Astrocyte of the cerebellum (primary cell): Measurements from ENCODE around the gene LIN7B.
"Not testable (repeated sequence)": the region's sequence is repeated elsewhere in the genome, so short reads cannot be mapped to it uniquely, and the experiment has no call there.

Experiments used
- DNase-seq: peaks from one replicate; pipeline ENCODE4 v3.0.0-alpha.2; 2011; ENCODE audit warnings: low read depth
- H3K4me3 ChIP-seq: 2 replicates; pipeline ENCODE4 v1.5.1; 2011; ENCODE audit warnings: mild to moderate bottlenecking, low read depth, low read length, moderate library complexity
- CTCF ChIP-seq: IDR thresholded peaks from 2 replicates; pipeline ENCODE4 v1.5.1; 2012; ENCODE audit warnings: low read length, low read depth, moderate library complexity, mild to moderate bottlenecking; ENCODE audit errors: missing control alignments
- in situ Hi-C: cut with HindIII; loops from 2 replicates; pipeline ENCODE4 v1.10.0; 2017; ENCODE audit warnings: low sequenced_read_pairs

Gene LIN7B

GRCh38 chr19:49071860-49072547 lies 42.2 kb upstream of the LIN7B start:
- H3K4me3 ChIP-seq = no peak overlapping the region
- no peak for DNase-seq
- in situ Hi-C loops = no loop called here
- TF ChIP-seq CTCF = no peak

GRCh38 chr19:49073514-49074378 lies 40.4 kb upstream of the LIN7B start:
- no peak overlapping the region for H3K4me3 ChIP-seq
- peak; percentile 18 for TF ChIP-seq CTCF
- in situ Hi-C loops = no loop called here
- no peak for DNase-seq

- DNase-seq, in situ Hi-C loops, H3K4me3 ChIP-seq: not testable (repeated sequence)
- TF ChIP-seq CTCF = peak; percentile 66
Measured at GRCh38 chr19:49074869-49075268, 39.3 kb upstream of the LIN7B start.

GRCh38 chr19:49080392-49080791 lies 33.8 kb upstream of the LIN7B start:
- H3K4me3 ChIP-seq = no peak overlapping the region
- in situ Hi-C loops = no loop called here
- no peak for TF ChIP-seq CTCF
- DNase-seq = no peak

- in situ Hi-C loops = no loop called here
- no peak for TF ChIP-seq CTCF
- H3K4me3 ChIP-seq = no peak overlapping the region
- DNase-seq = no peak
Measured at GRCh38 chr19:49081273-49081672, 32.9 kb upstream of the LIN7B start.

GRCh38 chr19:49084206-49085019 lies 29.8 kb upstream of the LIN7B start:
- in situ Hi-C loops = no loop called here
- DNase-seq = no peak
- H3K4me3 ChIP-seq = peak overlapping the region; percentile 99
- TF ChIP-seq CTCF = no peak
